Measurements from ENCODE around the gene SNX10.

DNA sequence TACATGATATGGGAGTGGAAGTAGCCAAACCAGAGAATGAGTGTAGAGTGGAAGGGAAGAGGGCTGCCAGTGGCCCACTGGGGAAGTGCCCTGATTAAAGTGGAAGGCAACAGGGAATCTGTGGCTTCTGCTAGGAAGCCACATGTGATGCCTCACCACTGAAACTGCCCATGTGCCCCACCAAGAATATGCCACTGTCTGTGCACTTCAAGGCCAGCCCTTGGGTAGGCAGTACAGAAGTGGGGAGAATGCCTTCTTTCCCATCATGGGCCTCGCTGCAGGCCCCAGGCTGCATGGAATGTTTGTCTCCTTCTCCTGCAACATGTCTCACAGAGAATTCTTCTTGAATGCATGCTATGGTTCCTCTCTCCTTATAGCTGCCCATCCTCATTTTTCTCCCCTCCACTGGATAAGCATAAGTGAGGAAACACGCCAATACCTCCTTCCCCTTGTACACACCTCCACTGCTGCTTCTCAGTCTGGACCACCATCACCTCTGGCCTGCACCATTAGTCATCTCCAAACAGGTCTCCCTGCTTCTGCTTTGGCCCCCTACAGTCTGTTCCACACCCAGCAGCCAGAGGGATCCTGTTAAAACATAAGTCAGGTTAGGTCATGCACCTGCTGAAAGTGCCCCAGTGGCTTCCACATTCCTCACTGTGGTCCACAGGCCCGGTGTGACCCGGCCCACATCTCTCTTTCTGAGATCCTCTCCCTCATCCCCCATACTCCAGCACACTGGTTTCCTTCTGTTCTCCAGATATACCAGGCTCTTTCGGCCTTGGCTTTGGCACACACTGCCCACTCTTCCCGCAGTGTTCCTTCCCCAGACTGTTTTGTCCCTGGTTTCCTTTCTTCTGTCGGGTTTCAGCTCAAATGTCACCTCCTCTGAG is 37.1 kb downstream of the SNX10 start:
- TF ChIP-seq CTCF (optimal IDR thresholded peaks at IDR 0.05 in 1 of 3, IDR thresholded peaks at IDR 0.05 in 1 of 3, conservative IDR thresholded peaks at IDR 0.05 in 1 of 3; ENCODE audit: extremely low read depth in 1 of 3, insufficient read depth in 2 of 3, low read length in 3 of 3) = peak in 1 of 3 experiments; percentile 5
- no peak for TF ChIP-seq EZH2 (IDR thresholded peaks at IDR 0.05; ENCODE audit: low read length)

Measured in keratinocyte (primary cell).